HCT116 (cell line): ENCODE data around the gene HUS1. TPM values are rescaled to one million over a fixed set of nuclear protein-coding genes. Genes with fewer than 3 reads are reported as not detected.
A peak's percentile ranks its signal among the peaks of the same experiment; 100 is the strongest.

Source experiments
- ATAC-seq: fragments of 200-7000 bp; cut with Tn5 transposase; 2 replicates; pipeline ENCODE4 v1.9.1; 2020; ENCODE audit warnings: mild to moderate bottlenecking, moderate library complexity
- BruUV-seq: library from RNA; stranded (reverse); fragments of 400-500 nt; replicated peaks from 2 replicates; lab custom pipeline; 2021; lab: Mats Ljungman, UMichigan
- CTCF ChIA-PET: fragments of 300-600 bp; sonication (Branson Sonifier 250); formaldehyde crosslinking; loops from one replicate; lab custom pipeline; 2021; ENCODE audit warnings: antibody characterized with exemption; lab: Charles Lee
- POLR2A ChIA-PET: fragments of 300-600, 350-600 bp; sonication (Branson Sonifier 250); formaldehyde crosslinking; loops from one replicate; lab custom pipeline; 2021; ENCODE audit warnings: antibody characterized with exemption; lab: Charles Lee
- RAD21 ChIA-PET, 2 experiments: fragments of 300-600 bp; sonication (Branson Sonifier 250); formaldehyde crosslinking; loops; one replicate each; lab custom pipeline; 2023; ENCODE audit warnings: low total read pairs in 2 of 2; ENCODE audit not compliant: uncharacterized antibody in 2 of 2, unreplicated experiment in 2 of 2, low non-redundant PET in 1 of 2; lab: Charles Lee
- DNase-seq: peaks from one replicate; pipeline ENCODE4 v3.0.0-alpha.2; 2010; ENCODE audit warnings: low read depth, low spot score
- H2AFZ ChIP-seq: fragments of 200-600 bp; shearing (Covaris generic), sonication (generic); 2 replicates; pipeline ENCODE4 v1.6.1; 2017; ENCODE audit warnings: low read depth, mixed run types, mixed read lengths, antibody characterized with exemption, low read length; ENCODE audit not compliant: poor library complexity, severe bottlenecking
- H3K27ac ChIP-seq: 2 replicates; pipeline ENCODE4 v1.5.1; 2012; ENCODE audit warnings: low read depth, low read length
- H3K27me3 ChIP-seq: fragments of 200-600 bp; sonication (generic); 2 replicates; pipeline ENCODE4 v1.6.1; 2016; ENCODE audit warnings: mixed run types, low read length, mixed read lengths; ENCODE audit not compliant: insufficient read depth
- H3K36me3 ChIP-seq, 2 experiments: fragments of 200-500 bp in 1 of 2; fragments of 200-600 bp in 1 of 2; sonication (Bioruptor generic) in 1 of 2; sonication (generic) in 1 of 2; 2 replicates each; pipeline versions ENCODE4 v1.5.1 to v1.6.1; 2014 to 2016; ENCODE audit warnings: low read length in 2 of 2, inconsistent platforms in 1 of 2, mixed read lengths in 1 of 2, mixed run types in 1 of 2; ENCODE audit not compliant: insufficient read depth in 2 of 2, control insufficient read depth in 1 of 2
- H3K4me1 ChIP-seq, 2 experiments: fragments of 200-600 bp in 1 of 2; sonication (generic) in 1 of 2; 2 replicates each; pipeline versions ENCODE4 v1.5.1 to v1.6.1; 2012 to 2017; ENCODE audit warnings: low read length in 2 of 2, inconsistent platforms in 1 of 2, mild to moderate bottlenecking in 1 of 2, mixed read lengths in 1 of 2, mixed run types in 1 of 2, moderate library complexity in 1 of 2; ENCODE audit not compliant: insufficient read depth in 2 of 2, control insufficient read depth in 1 of 2
- H3K4me2 ChIP-seq: fragments of 200-600 bp; sonication (generic); 2 replicates; pipeline ENCODE4 v1.6.1; 2017; ENCODE audit warnings: mixed run types, low read length, mixed read lengths
- H3K4me3 ChIP-seq, 2 experiments: fragments of 200-600 bp in 1 of 2; sonication (generic) in 1 of 2; replicated peaks in 1 of 2; 2 replicates each; pipeline ENCODE4 v1.5.1; 2011 to 2016; ENCODE audit warnings: low read length in 2 of 2, control low read depth in 1 of 2, low read depth in 1 of 2, mild to moderate bottlenecking in 1 of 2, mixed read lengths in 1 of 2, mixed run types in 1 of 2
- H3K79me2 ChIP-seq: fragments of 200-600 bp; sonication (generic); 2 replicates; pipeline ENCODE4 v1.6.1; 2017; ENCODE audit warnings: mild to moderate bottlenecking, mixed run types, low read length, moderate library complexity, mixed read lengths; ENCODE audit not compliant: insufficient read depth
- H3K9ac ChIP-seq: fragments of 200-600 bp; sonication (generic); 2 replicates; pipeline ENCODE4 v1.6.1; 2016; ENCODE audit warnings: low read length, mixed read lengths
- H3K9me2 ChIP-seq: fragments of 200-600 bp; sonication (generic), shearing (Covaris generic); 2 replicates; pipeline ENCODE4 v1.6.1; 2017; ENCODE audit warnings: mixed run types, mild to moderate bottlenecking, moderate library complexity; ENCODE audit not compliant: insufficient read depth
- H3K9me3 ChIP-seq, 2 experiments: fragments of 200-500 bp in 1 of 2; fragments of 200-600 bp in 1 of 2; sonication (Bioruptor generic) in 1 of 2; sonication (generic) in 1 of 2; 2 replicates each; pipeline ENCODE4 v1.6.1; 2014 to 2017; ENCODE audit warnings: low read length in 2 of 2, mixed read lengths in 2 of 2, inconsistent platforms in 1 of 2, low read depth in 1 of 2, mild to moderate bottlenecking in 1 of 2, mixed run types in 1 of 2, moderate library complexity in 1 of 2; ENCODE audit not compliant: control insufficient read depth in 1 of 2, insufficient read depth in 1 of 2
- H4K20me1 ChIP-seq: fragments of 200-600 bp; sonication (generic), shearing (Covaris generic); 2 replicates; pipeline ENCODE4 v1.6.1; 2017; ENCODE audit warnings: mixed run types, mild to moderate bottlenecking, moderate library complexity; ENCODE audit not compliant: insufficient read depth
- EZH2phosphoT487 ChIP-seq: fragments of 200-600 bp; IDR thresholded peaks from 2 replicates; pipeline ENCODE4 v1.6.1; 2018; ENCODE audit warnings: antibody characterized with exemption, borderline replicate concordance
- RAD21 ChIP-seq: IDR thresholded peaks from 2 replicates; pipeline ENCODE4 v1.6.1; 2012; ENCODE audit warnings: low read depth, mild to moderate bottlenecking
- ZFX ChIP-seq: fragments of 450-650 bp; IDR thresholded peaks from 2 replicates; pipeline ENCODE4 v1.6.1; 2017
- ZNF274 ChIP-seq: fragments of 200-500 bp; sonication (Bioruptor generic); IDR thresholded peaks from 2 replicates; pipeline ENCODE4 v1.6.1; 2014; ENCODE audit warnings: mild to moderate bottlenecking, low read depth, low read length, inconsistent platforms
- intact Hi-C: fragments of 100-400 bp; cut with micrococcal nuclease; formaldehyde crosslinking; loops from 2 replicates; pipeline ENCODE4 v1.10.0; 2022
- total RNA-seq: library from RNA; stranded (reverse); gene quantifications from one replicate; pipeline ENCODE4 v1.2.1, GENCODE V29; 2021; ENCODE audit not compliant: unreplicated experiment
- TF ChIP-seq, protein P1 (sequence below), 3 experiments: fragments of 200-600 bp in 1 of 3; sonication (generic) in 1 of 3; IDR thresholded peaks in 2 of 3; conservative IDR thresholded peaks in 1 of 3; 2 replicates each; pipeline ENCODE4 v1.5.1; 2012 to 2017; ENCODE audit warnings: low read depth in 2 of 3, low read length in 2 of 3, antibody characterized with exemption in 1 of 3, borderline replicate concordance in 1 of 3, control low read depth in 1 of 3, mild to moderate bottlenecking in 1 of 3, mixed read lengths in 1 of 3, mixed run types in 1 of 3, moderate library complexity in 1 of 3; ENCODE audit not compliant: insufficient read depth in 1 of 3

HUS1 gene
- total RNA-seq, 1 experiment from 2014 or later = 30.0 TPM

DNA sequence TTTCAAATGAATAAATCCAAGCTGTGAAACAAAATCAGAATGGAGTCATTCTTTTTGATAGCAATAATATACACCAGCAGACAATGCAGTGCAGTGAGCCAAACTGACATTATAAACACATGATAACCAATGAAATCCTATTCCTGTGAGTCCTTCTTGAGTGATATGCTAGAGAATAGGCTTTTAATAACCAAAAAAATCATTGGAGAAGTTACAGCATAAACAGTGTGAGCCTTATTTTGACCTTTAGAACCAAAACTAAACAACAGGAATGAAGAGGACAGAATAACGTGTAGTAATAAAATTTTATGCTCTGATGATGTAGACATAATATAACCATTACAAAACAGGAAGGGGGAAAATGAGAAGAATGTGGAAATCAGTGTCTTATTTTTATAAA is 8.7 kb downstream of the HUS1 start:
- Histone ChIP-seq H3K27ac (no peak overlapping the region), H4K20me1 (no peaks in the 10 kb centered on the region), H3K4me3 (no peak overlapping the region), H3K4me2 (no peak overlapping the region), H3K79me2 (no peaks in the 10 kb centered on the region; the same call in 1 of the 2 replicates), H3K4me1 (peaks cover 3 to 4% of the 10 kb centered on the region in 2 experiments; a peak in 2 of 4 replicates), H3K27me3 (no peaks in the 10 kb centered on the region), H2AFZ (no peak overlapping the region), H3K36me3 (peaks cover 43% of the 10 kb centered on the region in 2 experiments), H3K9ac (no peak overlapping the region), H3K9me3 (no peaks in the 10 kb centered on the region), H3K9me2 (no peaks in the 10 kb centered on the region)
- ChIA-PET CTCF (no interaction called here), RAD21 (no interaction called here), POLR2A (no interaction called here)
- no TSS peak for BruUV-seq
- ATAC-seq (no peak), DNase-seq (no peak)
- TF ChIP-seq EZH2phosphoT487 (no peak), ZFX (no peak)
- intact Hi-C loops = no loop called here

DNA sequence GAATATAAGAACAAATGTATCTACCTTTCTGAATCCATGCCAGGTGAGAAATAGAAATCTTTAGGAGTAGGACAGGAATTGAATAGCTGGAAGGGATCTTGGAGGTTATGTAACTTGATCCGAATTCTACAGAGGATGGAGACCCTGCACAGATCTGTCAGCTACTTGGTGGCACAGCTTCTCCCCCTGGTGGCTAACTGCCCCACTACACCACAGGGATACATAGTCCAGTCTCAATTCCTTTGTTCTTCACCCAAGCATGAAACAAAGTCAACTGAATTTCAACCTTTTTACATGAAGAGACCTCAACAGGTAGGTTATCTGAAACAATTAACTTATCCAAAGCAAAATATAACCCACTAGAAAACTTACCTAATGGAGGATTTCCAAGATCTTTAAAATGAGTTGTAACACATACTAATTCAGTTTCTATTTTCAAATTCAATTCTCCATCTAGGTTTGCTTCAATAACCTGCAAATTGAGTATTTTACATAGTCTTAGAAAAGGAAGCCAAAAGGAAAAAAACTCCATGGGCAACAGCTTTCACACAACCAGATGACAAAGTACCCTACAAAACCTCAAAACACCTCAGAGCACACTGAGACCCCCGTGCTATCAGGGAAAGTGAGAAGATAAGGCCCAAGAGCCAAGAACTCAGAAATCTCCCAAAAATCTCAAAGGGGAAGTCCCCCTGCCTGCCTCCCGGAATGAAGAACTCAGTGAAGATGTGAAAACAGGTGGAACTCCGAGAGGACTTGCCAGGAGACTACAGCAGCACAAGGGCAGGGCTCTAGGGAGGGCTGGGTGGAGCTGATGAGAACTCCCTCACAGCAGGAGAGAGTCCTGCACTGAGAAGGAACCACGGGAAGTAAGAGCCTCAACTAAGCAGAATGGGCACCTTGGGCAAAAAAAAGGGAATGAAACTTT is 10.3 kb downstream of the HUS1 start:
- POLR2A ChIA-PET = interaction anchor here (0.5 kb wide), 1 partner anchor 124 kb away, joined by 3 read pairs; no protein-coding TSS in a partner anchor
- H3K36me3 ChIP-seq = peaks cover 38 to 47% of the 10 kb centered on the region in 2 experiments

More for the DNA sequence above, 10.3 kb downstream of the HUS1 start:
- H3K4me3 ChIP-seq = no peak overlapping the region
- TF ChIP-seq, protein P1, sequence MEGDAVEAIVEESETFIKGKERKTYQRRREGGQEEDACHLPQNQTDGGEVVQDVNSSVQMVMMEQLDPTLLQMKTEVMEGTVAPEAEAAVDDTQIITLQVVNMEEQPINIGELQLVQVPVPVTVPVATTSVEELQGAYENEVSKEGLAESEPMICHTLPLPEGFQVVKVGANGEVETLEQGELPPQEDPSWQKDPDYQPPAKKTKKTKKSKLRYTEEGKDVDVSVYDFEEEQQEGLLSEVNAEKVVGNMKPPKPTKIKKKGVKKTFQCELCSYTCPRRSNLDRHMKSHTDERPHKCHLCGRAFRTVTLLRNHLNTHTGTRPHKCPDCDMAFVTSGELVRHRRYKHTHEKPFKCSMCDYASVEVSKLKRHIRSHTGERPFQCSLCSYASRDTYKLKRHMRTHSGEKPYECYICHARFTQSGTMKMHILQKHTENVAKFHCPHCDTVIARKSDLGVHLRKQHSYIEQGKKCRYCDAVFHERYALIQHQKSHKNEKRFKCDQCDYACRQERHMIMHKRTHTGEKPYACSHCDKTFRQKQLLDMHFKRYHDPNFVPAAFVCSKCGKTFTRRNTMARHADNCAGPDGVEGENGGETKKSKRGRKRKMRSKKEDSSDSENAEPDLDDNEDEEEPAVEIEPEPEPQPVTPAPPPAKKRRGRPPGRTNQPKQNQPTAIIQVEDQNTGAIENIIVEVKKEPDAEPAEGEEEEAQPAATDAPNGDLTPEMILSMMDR (IDR thresholded peaks at IDR 0.05 in 2 of 3, conservative IDR thresholded peaks at IDR 0.05 in 1 of 3; ENCODE audit: borderline replicate concordance in 1 of 3, insufficient read depth in 1 of 3, low read depth in 2 of 3, low read length in 2 of 3) = peak; percentile 46 to 91 (median 90)
- peak; percentile 54 for TF ChIP-seq RAD21
- TF ChIP-seq ZNF274 = no peak
- TF ChIP-seq, all 23 proteins: peak for 2
- no peak overlapping the region for H3K27ac ChIP-seq
- no peak overlapping the region for H3K9ac ChIP-seq
- DNase-seq = peak; percentile 39
- H3K4me1 ChIP-seq = peaks cover 3 to 4% of the 10 kb centered on the region in 2 experiments; a peak in 2 of 4 replicates
- no peak overlapping the region for H3K4me2 ChIP-seq
- H4K20me1 ChIP-seq = no peaks in the 10 kb centered on the region
- ATAC-seq = peak; percentile 95
- no peaks in the 10 kb centered on the region for H3K9me3 ChIP-seq
- ChIA-PET RAD21 (no interaction called here), CTCF (interaction anchor here (0.7 to 1.1 kb wide), 7 partner anchors 9 to 703 kb away, joined by 3 to 8 read pairs (median 4); partner anchors contain the start of gene UPP1)
- no TSS peak for BruUV-seq
- no peaks in the 10 kb centered on the region; the same call in 1 of the 2 replicates for H3K79me2 ChIP-seq
- no peaks in the 10 kb centered on the region for H3K9me2 ChIP-seq
- intact Hi-C loops = no loop called here
- no peaks in the 10 kb centered on the region for H3K27me3 ChIP-seq
- H2AFZ ChIP-seq = no peak overlapping the region
